Calu3 (cell line): ENCODE data around the gene THRSP. TPM values are rescaled to one million over a fixed set of nuclear protein-coding genes. Genes with fewer than 3 reads are reported as not detected.

ENCODE experiments used
- BruUV-seq: library from RNA; stranded (reverse); fragments of 400-500 nt; replicated peaks from 2 replicates; lab custom pipeline; 2021; lab: Mats Ljungman, UMichigan
- CTCF ChIA-PET: fragments of 300-600 bp; sonication (Branson Sonifier 250); formaldehyde crosslinking; loops from one replicate; lab custom pipeline; 2022; ENCODE audit warnings: antibody characterized with exemption; lab: Charles Lee
- DNase-seq: peaks from one replicate; pipeline ENCODE4 v3.0.0; 2022
- H3K27ac Mint-ChIP-seq: one replicate; pipeline ENCODE4 v1.8.0; 2022; ENCODE audit warnings: mixed read lengths; ENCODE audit not compliant: unreplicated experiment
- H3K27me3 Mint-ChIP-seq: one replicate; pipeline ENCODE4 v1.8.0; 2022; ENCODE audit warnings: mixed read lengths; ENCODE audit not compliant: unreplicated experiment
- H3K36me3 Mint-ChIP-seq: one replicate; pipeline ENCODE4 v1.8.0; 2022; ENCODE audit warnings: mild to moderate bottlenecking, moderate library complexity, mixed read lengths; ENCODE audit not compliant: insufficient read depth, unreplicated experiment
- H3K4me1 Mint-ChIP-seq: one replicate; pipeline ENCODE4 v1.8.0; 2022; ENCODE audit warnings: mild to moderate bottlenecking, low read depth, mixed read lengths; ENCODE audit not compliant: unreplicated experiment
- H3K4me3 Mint-ChIP-seq: one replicate; pipeline ENCODE4 v1.8.0; 2022; ENCODE audit warnings: mild to moderate bottlenecking, low read depth, moderate library complexity, mixed read lengths; ENCODE audit not compliant: unreplicated experiment
- H3K9me3 Mint-ChIP-seq: one replicate; pipeline ENCODE4 v1.8.0; 2022; ENCODE audit warnings: low read depth, mixed read lengths; ENCODE audit not compliant: unreplicated experiment
- CTCF ChIP-seq: fragments of 200-600 bp; IDR thresholded peaks from one replicate; pipeline ENCODE4 v1.8.0; 2022; ENCODE audit warnings: antibody characterized with exemption; ENCODE audit not compliant: unreplicated experiment
- intact Hi-C: fragments of 100-400 bp; cut with micrococcal nuclease; formaldehyde crosslinking; loops from one replicate; pipeline ENCODE4 v1.10.0; 2022; ENCODE audit not compliant: unreplicated experiment
- total RNA-seq: library from RNA; stranded (reverse); gene quantifications from 2 replicates; pipeline ENCODE4 v1.2.3, GENCODE V29; 2022

Gene THRSP
- total RNA-seq, 1 experiment from 2014 or later: not detected

GRCh38 chr11:78048561-78048960 is 15.1 kb upstream of the THRSP start:
- DNase-seq: no peak
- Mint-ChIP-seq H3K27ac (no peak overlapping the region), H3K36me3 (peaks cover 8% of the 10 kb centered on the region), H3K4me1 (peaks cover 27% of the 10 kb centered on the region), H3K9me3 (no peaks in the 10 kb centered on the region), H3K27me3 (no peaks in the 10 kb centered on the region), H3K4me3 (no peak overlapping the region)
- no peak for TF ChIP-seq CTCF
- CTCF ChIA-PET: interaction anchor here (0.6 kb wide), 1 partner anchor 59 kb away, joined by 3 read pairs; no protein-coding TSS in a partner anchor
- intact Hi-C loops: loop anchor here (5.0 to 10.0 kb wide), 2 partner anchors 54 to 271 kb away; partner anchors contain the start of gene INTS4
- BruUV-seq: no TSS peak

GRCh38 chr11:78049348-78049747 is 14.3 kb upstream of the THRSP start:
- intact Hi-C loops: loop anchor here (5.0 to 10.0 kb wide), 2 partner anchors 55 to 272 kb away; partner anchors contain the start of gene INTS4
- TF ChIP-seq CTCF: no peak
- H3K27me3 Mint-ChIP-seq: no peaks in the 10 kb centered on the region
- H3K4me3 Mint-ChIP-seq: no peak overlapping the region
- H3K36me3 Mint-ChIP-seq: peaks cover 8% of the 10 kb centered on the region
- no peak overlapping the region for H3K27ac Mint-ChIP-seq
- no peak for DNase-seq
- H3K9me3 Mint-ChIP-seq: no peaks in the 10 kb centered on the region
- CTCF ChIA-PET: no interaction called here
- no TSS peak for BruUV-seq
- peaks cover 24% of the 10 kb centered on the region for H3K4me1 Mint-ChIP-seq

GRCh38 chr11:78050964-78051831 is 12.5 kb upstream of the THRSP start:
- Mint-ChIP-seq H3K9me3 (no peaks in the 10 kb centered on the region), H3K27ac (no peak overlapping the region), H3K36me3 (peaks cover under 1% of the 10 kb centered on the region), H3K4me3 (no peak overlapping the region), H3K27me3 (no peaks in the 10 kb centered on the region), H3K4me1 (peaks cover 13% of the 10 kb centered on the region)
- intact Hi-C loops: no loop called here
- BruUV-seq: no TSS peak
- no peak for DNase-seq
- CTCF ChIA-PET: interaction anchor here (0.7 kb wide), 1 partner anchor 48 kb away, joined by 3 read pairs; no protein-coding TSS in a partner anchor
- no peak for TF ChIP-seq CTCF

- Mint-ChIP-seq H3K27ac (no peak overlapping the region), H3K27me3 (no peaks in the 10 kb centered on the region), H3K4me1 (peaks cover 8% of the 10 kb centered on the region), H3K9me3 (no peaks in the 10 kb centered on the region), H3K4me3 (no peak overlapping the region), H3K36me3 (no peaks in the 10 kb centered on the region)
- intact Hi-C loops: no loop called here
- BruUV-seq: no TSS peak
- DNase-seq: no peak
- no peak for TF ChIP-seq CTCF
- CTCF ChIA-PET: no interaction called here
Measured at GRCh38 chr11:78054971-78055370, 8.7 kb upstream of the THRSP start.
